BJ (cell line): ENCODE measurements around the gene HIVEP2. TPM values are rescaled to one million over a fixed set of nuclear protein-coding genes. Genes with fewer than 3 reads are reported as not detected.

Source experiments
- CTCF ChIA-PET: fragments of 350-600 bp; formaldehyde crosslinking; extraction: SDS; loops from one replicate; lab custom pipeline; 2021; ENCODE audit warnings: antibody characterized with exemption, inconsistent platforms; lab: Yijun Ruan, JAX
- POLR2A ChIA-PET: fragments of 300-600 bp; sonication (Branson Sonifier 250); formaldehyde crosslinking; extraction: SDS; loops from one replicate; lab custom pipeline; 2021; ENCODE audit warnings: antibody characterized with exemption; lab: Charles Lee
- DNase-seq: peaks from one replicate; pipeline ENCODE4 v3.0.0-alpha.2; 2011; ENCODE audit warnings: low read depth
- H3K27me3 ChIP-seq: 2 replicates; pipeline ENCODE4 v1.6.0; 2011; ENCODE audit warnings: low read length; ENCODE audit not compliant: control insufficient read depth, insufficient read depth
- H3K36me3 ChIP-seq: 2 replicates; pipeline ENCODE4 v1.5.1; 2011; ENCODE audit warnings: low read length; ENCODE audit not compliant: control insufficient read depth, insufficient read depth
- H3K4me3 ChIP-seq: 2 replicates; pipeline ENCODE4 v1.5.1; 2011; ENCODE audit warnings: low read depth, mild to moderate bottlenecking, control low read depth, low read length
- CTCF ChIP-seq: IDR thresholded peaks from 2 replicates; pipeline ENCODE4 v1.5.1; 2011; ENCODE audit warnings: low read depth, mild to moderate bottlenecking, control low read depth, inconsistent platforms, low read length, moderate library complexity; ENCODE audit not compliant: insufficient read depth
- polyA plus RNA-seq: library from polyadenylated mRNA; depleted of rRNA; stranded (reverse); fragments of >200 nt; gene quantifications from 2 replicates; pipeline ENCODE4 v1.2.3, GENCODE V29; 2011

HIVEP2 gene
- polyA plus RNA-seq, 1 experiment: 3.7 TPM

- TF ChIP-seq CTCF: no peak
- no peaks in the 10 kb centered on the region for H3K36me3 ChIP-seq
- ChIA-PET POLR2A (no interaction called here), CTCF (no interaction called here)
- H3K27me3 ChIP-seq: no peaks in the 10 kb centered on the region
- H3K4me3 ChIP-seq: no peak overlapping the region
- DNase-seq: no peak
Measured at GRCh38 chr6:142909686-142910085, 35.3 kb downstream of the HIVEP2 start.

- no peaks in the 10 kb centered on the region for H3K36me3 ChIP-seq
- no peak for DNase-seq
- CTCF ChIA-PET: no interaction called here
- no peak for TF ChIP-seq CTCF
- H3K27me3 ChIP-seq: no peaks in the 10 kb centered on the region
- POLR2A ChIA-PET: no interaction called here
- H3K4me3 ChIP-seq: no peak overlapping the region
Measured at GRCh38 chr6:142908235-142908634, 36.7 kb downstream of the HIVEP2 start.

GRCh38 chr6:142907544-142907943, 37.4 kb downstream of the HIVEP2 start:
- no peak for DNase-seq
- TF ChIP-seq CTCF: no peak
- POLR2A ChIA-PET: no interaction called here
- no peaks in the 10 kb centered on the region for H3K27me3 ChIP-seq
- no peak overlapping the region for H3K4me3 ChIP-seq
- no peaks in the 10 kb centered on the region for H3K36me3 ChIP-seq
- CTCF ChIA-PET: no interaction called here

- POLR2A ChIA-PET: no interaction called here
- Histone ChIP-seq H3K27me3 (no peaks in the 10 kb centered on the region), H3K36me3 (no peaks in the 10 kb centered on the region), H3K4me3 (no peak overlapping the region)
- no peak for TF ChIP-seq CTCF
- no peak for DNase-seq
- CTCF ChIA-PET: no interaction called here
Measured at GRCh38 chr6:142906945-142907470, 38.0 kb downstream of the HIVEP2 start.

- H3K27me3 ChIP-seq: no peaks in the 10 kb centered on the region
- TF ChIP-seq CTCF: no peak
- no peaks in the 10 kb centered on the region for H3K36me3 ChIP-seq
- no peak for DNase-seq
- no peak overlapping the region for H3K4me3 ChIP-seq
- ChIA-PET CTCF (interaction anchor here (0.7 kb wide), 1 partner anchor 123 kb away, joined by 3 read pairs; no protein-coding TSS in a partner anchor), POLR2A (interaction anchor here (0.7 kb wide), 2 partner anchors 15 to 211 kb away, joined by 4 read pairs; no protein-coding TSS in a partner anchor)
Measured at GRCh38 chr6:142903812-142904211, 41.2 kb downstream of the HIVEP2 start.
